ENCODE data around the gene ZFAND2B. TPM values are rescaled to one million over a fixed set of nuclear protein-coding genes. Genes with fewer than 3 reads are reported as not detected.

The ZFAND2B gene
- total and polyA plus RNA-seq, 2 donors from 2014 or later, result 44.8 to 72.6 TPM

GRCh38 chr2:219161097-219161496 is 45.5 kb upstream of the ZFAND2B start:
- Histone ChIP-seq H3K4me1 (ENCODE audit: control insufficient read depth in 2 of 3, insufficient read depth in 2 of 3, low read depth in 1 of 3, low read length in 3 of 3) (peaks cover 0 to 3% (median 0%) of the 10 kb centered on the region in 3 donors), H3K4me3 (ENCODE audit: low read length in 3 of 3) (peak overlapping the region; percentile 28 to 68 (median 46)), H3K27me3 (ENCODE audit: control insufficient read depth, insufficient read depth, low read length) (no peaks in the 10 kb centered on the region), H3K27ac (ENCODE audit: low read depth in 2 of 2, low read length in 2 of 2) (peak overlapping the region in 1 of 2 donors; percentile 95), H3K36me3 (ENCODE audit: control insufficient read depth in 2 of 3, insufficient read depth in 3 of 3, low read length in 3 of 3) (peaks cover 0 to 3% (median 0%) of the 10 kb centered on the region in 3 donors), H3K9me3 (ENCODE audit: control insufficient read depth in 2 of 3, insufficient read depth in 1 of 3, low read length in 3 of 3) (no peaks in the 10 kb centered on the region), H3K9ac (ENCODE audit: low read length in 3 of 3) (peak overlapping the region in 1 of 3 donors; percentile 38)
- DNase-seq (no peak), FAIRE-seq (no peak)
- TF ChIP-seq CTCF (IDR thresholded peaks at IDR 0.05; ENCODE audit: borderline replicate concordance, extremely low read depth, insufficient read depth), result no peak
- intact Hi-C loops (cut with DNase I), result loop anchor here (10.0 kb wide), 1 partner anchor 124 kb away; no protein-coding TSS in a partner anchor

- H3K9me3 ChIP-seq (ENCODE audit: control insufficient read depth in 2 of 3, insufficient read depth in 1 of 3, low read length in 3 of 3), result no peaks in the 10 kb centered on the region
- intact Hi-C loops (cut with DNase I), result loop anchor here (10.0 kb wide), 1 partner anchor 122 kb away; no protein-coding TSS in a partner anchor
- no peak for TF ChIP-seq CTCF (IDR thresholded peaks at IDR 0.05; ENCODE audit: borderline replicate concordance, extremely low read depth, insufficient read depth)
- no peak overlapping the region for H3K4me3 ChIP-seq (ENCODE audit: low read length in 3 of 3)
- no peaks in the 10 kb centered on the region for H3K27me3 ChIP-seq (ENCODE audit: control insufficient read depth, insufficient read depth, low read length)
- H3K9ac ChIP-seq (ENCODE audit: low read length in 3 of 3), result no peak overlapping the region
- peaks cover 0 to 3% (median 0%) of the 10 kb centered on the region in 3 donors for H3K4me1 ChIP-seq (ENCODE audit: control insufficient read depth in 2 of 3, insufficient read depth in 2 of 3, low read depth in 1 of 3, low read length in 3 of 3)
- H3K36me3 ChIP-seq (ENCODE audit: control insufficient read depth in 2 of 3, insufficient read depth in 3 of 3, low read length in 3 of 3), result no peaks in the 10 kb centered on the region
- no peak overlapping the region for H3K27ac ChIP-seq (ENCODE audit: low read depth in 2 of 2, low read length in 2 of 2)
- FAIRE-seq (no peak), DNase-seq (no peak)
These were observed 43.4 kb upstream of the ZFAND2B start for GRCh38 chr2:219163156-219163555.

GRCh38 chr2:219165058-219165911 is 41.3 kb upstream of the ZFAND2B start:
- intact Hi-C loops (cut with DNase I), result loop anchor here (10.0 kb wide), 1 partner anchor 120 kb away; no protein-coding TSS in a partner anchor
- TF ChIP-seq CTCF (IDR thresholded peaks at IDR 0.05; ENCODE audit: borderline replicate concordance, extremely low read depth, insufficient read depth), result no peak
- Histone ChIP-seq H3K27ac (ENCODE audit: low read depth in 2 of 2, low read length in 2 of 2) (no peak overlapping the region), H3K9ac (ENCODE audit: low read length in 3 of 3) (no peak overlapping the region), H3K36me3 (ENCODE audit: control insufficient read depth in 2 of 3, insufficient read depth in 3 of 3, low read length in 3 of 3) (no peaks in the 10 kb centered on the region), H3K4me1 (ENCODE audit: control insufficient read depth in 2 of 3, insufficient read depth in 2 of 3, low read depth in 1 of 3, low read length in 3 of 3) (peaks cover 0 to 4% (median 3%) of the 10 kb centered on the region in 3 donors), H3K9me3 (ENCODE audit: control insufficient read depth in 2 of 3, insufficient read depth in 1 of 3, low read length in 3 of 3) (no peaks in the 10 kb centered on the region), H3K27me3 (ENCODE audit: control insufficient read depth, insufficient read depth, low read length) (no peaks in the 10 kb centered on the region), H3K4me3 (ENCODE audit: low read length in 3 of 3) (no peak overlapping the region)
- FAIRE-seq (no peak), DNase-seq (peak in 1 of 5 donors; percentile 65)
